ENCODE data around the gene APLP2. TPM values are rescaled to one million over a fixed set of nuclear protein-coding genes. Genes with fewer than 3 reads are reported as not detected.

APLP2 gene
- total and polyA plus RNA-seq, 2 of the 13 experiments (the other 11 are each of a cell fraction or from before 2014, with no cell fraction given) = 315 to 594 TPM

DNA sequence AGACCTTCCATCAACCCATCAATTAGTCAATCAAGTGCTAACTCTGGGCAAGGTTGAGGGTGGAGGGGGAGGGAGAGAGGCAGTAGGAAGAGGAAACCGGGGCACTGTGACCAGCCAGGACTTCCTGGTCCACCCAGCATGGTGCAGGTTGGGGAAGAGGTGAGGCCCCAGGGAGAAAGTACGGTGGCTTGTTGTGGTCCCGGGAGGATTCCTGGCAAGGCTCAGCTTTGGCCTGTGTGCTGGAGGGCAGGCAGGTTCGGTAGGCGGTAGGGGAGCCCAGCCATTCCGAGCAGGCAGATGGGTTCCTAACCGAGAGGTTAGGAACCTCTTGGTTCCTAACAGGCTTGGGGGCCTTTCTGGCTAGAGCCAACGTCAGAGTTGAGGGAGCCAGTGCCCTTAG, 100.7 kb downstream of the APLP2 start:
- no peak overlapping the region for H3K9ac ChIP-seq (ENCODE audit: insufficient read depth, low read depth, low read length)
- in situ Hi-C loops (cut with HindIII; ENCODE audit: extremely low pct_ligation_motif_present, low pct_unique_long_range_greater_than_20kb) (no loop called here), intact Hi-C loops (cut with micrococcal nuclease; ENCODE audit: unreplicated experiment) (no loop called here)
- H3K27me3 ChIP-seq (ENCODE audit: control insufficient read depth in 1 of 2, insufficient read depth in 2 of 2, low read length in 2 of 2) = no peaks in the 10 kb centered on the region
- no peak overlapping the region for H3K4me3 ChIP-seq (replicated peaks in 1 of 3; ENCODE audit: insufficient read depth in 1 of 3, low read depth in 2 of 3, low read length in 3 of 3)
- DNase-seq (ENCODE audit: low spot score) (no peak), ATAC-seq (no peak; the same call in 2 of the 3 replicates), FAIRE-seq (no peak)
- no TSS peak for BruUV-seq (replicated peaks)
- ChIA-PET CTCF (ENCODE audit: low intra/inter-chr PET ratio, low total read pairs) (interaction anchor here (1.0 kb wide), 1 partner anchor 43 kb away, joined by 3 read pairs; no protein-coding TSS in a partner anchor), POLR2A (interaction anchor here (1.2 kb wide), 1 partner anchor 11 kb away, joined by 3 read pairs; no protein-coding TSS in a partner anchor)
- no peak for TF ChIP-seq ZNF44 (CRISPR knock-in tag; IDR thresholded peaks at IDR 0.05)
- no peak for TF ChIP-seq SP5 (CRISPR knock-in tag; IDR thresholded peaks at IDR 0.05; ENCODE audit: borderline replicate concordance, low read depth)
- TF ChIP-seq GATAD2A (CRISPR knock-in tag; IDR thresholded peaks at IDR 0.05) = no peak
- no peak for TF ChIP-seq SETDB1 (CRISPR knock-in tag; IDR thresholded peaks at IDR 0.05; ENCODE audit: borderline replicate concordance)
- no peak for TF ChIP-seq DNMT1 (CRISPR knock-in tag; IDR thresholded peaks at IDR 0.05)
- no peak for TF ChIP-seq ATAD3A (CRISPR knock-in tag; IDR thresholded peaks at IDR 0.05)
- no peak for TF ChIP-seq HMGXB4 (CRISPR knock-in tag; IDR thresholded peaks at IDR 0.05; ENCODE audit: borderline replicate concordance in 1 of 2, low read depth in 1 of 2)
- no peak for TF ChIP-seq U2AF2 (IDR thresholded peaks at IDR 0.05; ENCODE audit: low read depth, low read length)
- TF ChIP-seq, protein P1, sequence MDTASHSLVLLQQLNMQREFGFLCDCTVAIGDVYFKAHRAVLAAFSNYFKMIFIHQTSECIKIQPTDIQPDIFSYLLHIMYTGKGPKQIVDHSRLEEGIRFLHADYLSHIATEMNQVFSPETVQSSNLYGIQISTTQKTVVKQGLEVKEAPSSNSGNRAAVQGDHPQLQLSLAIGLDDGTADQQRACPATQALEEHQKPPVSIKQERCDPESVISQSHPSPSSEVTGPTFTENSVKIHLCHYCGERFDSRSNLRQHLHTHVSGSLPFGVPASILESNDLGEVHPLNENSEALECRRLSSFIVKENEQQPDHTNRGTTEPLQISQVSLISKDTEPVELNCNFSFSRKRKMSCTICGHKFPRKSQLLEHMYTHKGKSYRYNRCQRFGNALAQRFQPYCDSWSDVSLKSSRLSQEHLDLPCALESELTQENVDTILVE (CRISPR knock-in tag; IDR thresholded peaks at IDR 0.05) = no peak
- no peak for TF ChIP-seq PTBP1 (IDR thresholded peaks at IDR 0.05; ENCODE audit: low read depth, low read length, poor library complexity, severe bottlenecking)
- TF ChIP-seq, protein P2, sequence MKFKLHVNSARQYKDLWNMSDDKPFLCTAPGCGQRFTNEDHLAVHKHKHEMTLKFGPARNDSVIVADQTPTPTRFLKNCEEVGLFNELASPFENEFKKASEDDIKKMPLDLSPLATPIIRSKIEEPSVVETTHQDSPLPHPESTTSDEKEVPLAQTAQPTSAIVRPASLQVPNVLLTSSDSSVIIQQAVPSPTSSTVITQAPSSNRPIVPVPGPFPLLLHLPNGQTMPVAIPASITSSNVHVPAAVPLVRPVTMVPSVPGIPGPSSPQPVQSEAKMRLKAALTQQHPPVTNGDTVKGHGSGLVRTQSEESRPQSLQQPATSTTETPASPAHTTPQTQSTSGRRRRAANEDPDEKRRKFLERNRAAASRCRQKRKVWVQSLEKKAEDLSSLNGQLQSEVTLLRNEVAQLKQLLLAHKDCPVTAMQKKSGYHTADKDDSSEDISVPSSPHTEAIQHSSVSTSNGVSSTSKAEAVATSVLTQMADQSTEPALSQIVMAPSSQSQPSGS (CRISPR knock-in tag; IDR thresholded peaks at IDR 0.05) = no peak
- TF ChIP-seq ARID2 (CRISPR knock-in tag; IDR thresholded peaks at IDR 0.05; ENCODE audit: borderline replicate concordance) = no peak
- TF ChIP-seq PRPF4 (IDR thresholded peaks at IDR 0.05; ENCODE audit: low read depth, low read length, poor library complexity, severe bottlenecking) = no peak
- TF ChIP-seq ZFP90 (CRISPR knock-in tag; IDR thresholded peaks at IDR 0.05; ENCODE audit: borderline replicate concordance) = no peak
- no peak overlapping the region for H3K4me2 ChIP-seq (ENCODE audit: low read depth, low read length)
- H4K20me1 ChIP-seq (ENCODE audit: insufficient read depth, low read length) = no peaks in the 10 kb centered on the region
- H3K36me3 ChIP-seq (replicated peaks in 1 of 2; ENCODE audit: control insufficient read depth in 1 of 2, insufficient read depth in 2 of 2, low read length in 2 of 2) = no peaks in the 10 kb centered on the region
- H3K79me2 ChIP-seq (ENCODE audit: insufficient read depth, low read length) = no peaks in the 10 kb centered on the region
- H3K9me3 ChIP-seq (ENCODE audit: low read length) = no peaks in the 10 kb centered on the region; the same call in 1 of the 2 replicates
- H3K4me1 ChIP-seq (ENCODE audit: insufficient read depth, low read length) = peaks cover 18% of the 10 kb centered on the region
- H2AFZ ChIP-seq (ENCODE audit: low read length) = no peak overlapping the region
- WGBS (ENCODE audit: low lambda C conversion rate) = 56% methylated on average over 3 of the region's 8 CpGs
- no peak overlapping the region for H3K27ac ChIP-seq (ENCODE audit: extremely low read length, insufficient read depth, low read length)

All from HepG2 (cell line).